VCaP (cell line): ENCODE results near the gene SLC9A1.
"Not testable (repeated sequence)": the region's sequence is repeated elsewhere in the genome, so short reads cannot be mapped to it uniquely, and the experiment has no call there.

Experiments used
- H3K27ac ChIP-seq: fragments of 450-650 bp; 2 replicates; pipeline ENCODE4 v1.5.1; 2017
- TF ChIP-seq, protein P1 (sequence below): fragments of 450-650 bp; conservative IDR thresholded peaks from 2 replicates; pipeline ENCODE4 v1.5.1; 2017; ENCODE audit warnings: mild to moderate bottlenecking, moderate library complexity

Gene SLC9A1

DNA sequence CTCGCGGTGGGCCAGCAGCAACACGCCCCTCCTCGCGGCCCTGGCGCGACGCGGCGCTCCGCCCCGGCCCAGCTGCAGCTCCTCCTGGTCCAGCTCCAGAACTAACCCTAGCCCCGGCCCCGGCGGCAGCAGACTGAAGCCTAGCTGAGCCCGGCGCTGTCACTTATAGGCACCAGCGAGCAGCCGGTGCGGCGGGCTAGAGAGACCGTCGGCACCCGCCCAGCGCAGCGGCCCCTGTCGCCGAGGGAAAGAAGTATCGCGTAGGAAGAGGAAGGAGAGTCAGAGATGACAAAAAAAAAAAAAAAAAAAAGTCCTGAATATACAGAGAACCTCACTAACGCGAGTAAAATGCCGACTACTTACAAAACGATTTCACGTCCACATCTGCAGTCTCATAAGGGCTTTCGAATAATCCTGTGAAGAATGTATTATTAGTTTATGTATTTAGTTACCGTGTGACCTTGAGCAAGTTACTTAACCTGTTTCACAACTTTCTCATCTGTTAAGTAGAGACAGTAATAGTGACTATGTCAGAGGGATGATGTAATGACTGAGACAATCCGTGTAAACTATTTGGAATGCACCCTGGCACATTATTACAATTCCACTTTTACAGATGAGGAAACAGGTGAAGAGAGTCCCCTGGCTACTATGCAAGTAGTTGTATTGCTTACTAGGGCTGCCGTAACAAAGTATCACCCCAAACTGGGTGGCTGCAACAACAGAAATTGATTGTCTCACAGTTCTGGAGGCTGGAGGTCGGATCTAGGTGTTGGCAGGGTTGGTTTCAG lies at the start of gene SLC9A1:
Gene SLC9A1 (minus strand): TSS at position 135 of the 791 bp plus-strand sequence. CDS start 791 bp downstream, outside the sequence.
- TF ChIP-seq, protein P1, sequence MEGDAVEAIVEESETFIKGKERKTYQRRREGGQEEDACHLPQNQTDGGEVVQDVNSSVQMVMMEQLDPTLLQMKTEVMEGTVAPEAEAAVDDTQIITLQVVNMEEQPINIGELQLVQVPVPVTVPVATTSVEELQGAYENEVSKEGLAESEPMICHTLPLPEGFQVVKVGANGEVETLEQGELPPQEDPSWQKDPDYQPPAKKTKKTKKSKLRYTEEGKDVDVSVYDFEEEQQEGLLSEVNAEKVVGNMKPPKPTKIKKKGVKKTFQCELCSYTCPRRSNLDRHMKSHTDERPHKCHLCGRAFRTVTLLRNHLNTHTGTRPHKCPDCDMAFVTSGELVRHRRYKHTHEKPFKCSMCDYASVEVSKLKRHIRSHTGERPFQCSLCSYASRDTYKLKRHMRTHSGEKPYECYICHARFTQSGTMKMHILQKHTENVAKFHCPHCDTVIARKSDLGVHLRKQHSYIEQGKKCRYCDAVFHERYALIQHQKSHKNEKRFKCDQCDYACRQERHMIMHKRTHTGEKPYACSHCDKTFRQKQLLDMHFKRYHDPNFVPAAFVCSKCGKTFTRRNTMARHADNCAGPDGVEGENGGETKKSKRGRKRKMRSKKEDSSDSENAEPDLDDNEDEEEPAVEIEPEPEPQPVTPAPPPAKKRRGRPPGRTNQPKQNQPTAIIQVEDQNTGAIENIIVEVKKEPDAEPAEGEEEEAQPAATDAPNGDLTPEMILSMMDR: peak; percentile 94
- H3K27ac ChIP-seq: peak within 1 kb of the TSS; percentile 81

DNA sequence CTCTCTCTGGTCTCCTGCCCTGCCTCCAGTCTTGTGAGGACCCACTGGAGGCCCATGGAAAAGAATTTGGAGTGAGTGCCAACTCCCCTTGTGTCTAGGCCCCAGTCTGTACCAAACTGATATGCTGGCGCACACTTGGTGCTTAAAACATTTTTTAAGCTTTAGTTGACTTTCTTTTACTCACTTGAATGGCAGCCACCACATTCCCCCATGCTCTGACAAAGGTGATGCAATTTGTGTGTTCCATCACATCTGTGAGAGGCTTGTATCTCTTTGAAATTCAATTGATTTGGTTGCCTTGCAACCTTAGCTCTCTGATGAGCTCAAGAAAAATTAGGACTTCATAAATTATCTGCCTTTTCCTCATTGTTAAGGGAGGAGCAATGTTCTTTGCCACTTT lies 49.0 kb upstream of the SLC9A1 start:
- TF ChIP-seq, protein P1: no peak
- H3K27ac ChIP-seq: no peak overlapping the region

DNA sequence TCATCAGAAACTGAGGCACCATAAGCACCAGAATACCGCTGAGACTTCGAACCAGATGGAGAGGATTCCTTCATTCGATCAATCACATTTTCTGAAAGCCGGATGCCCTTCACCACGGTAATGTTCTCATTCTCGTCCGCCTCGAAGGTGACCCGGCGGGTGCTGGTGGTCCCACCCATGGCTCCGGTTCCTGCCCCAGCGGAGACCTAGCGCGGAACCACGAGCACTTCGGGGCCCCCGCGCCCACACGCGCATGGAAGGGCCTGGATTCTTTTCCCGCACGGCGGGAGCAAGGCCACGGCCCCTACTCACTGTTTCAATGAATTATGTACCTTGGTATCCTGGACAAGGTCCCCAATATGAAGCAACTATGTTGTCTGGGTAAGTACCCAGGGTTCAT lies 46.4 kb upstream of the SLC9A1 start:
- H3K27ac ChIP-seq: no peak overlapping the region
- TF ChIP-seq, protein P1: no peak

DNA sequence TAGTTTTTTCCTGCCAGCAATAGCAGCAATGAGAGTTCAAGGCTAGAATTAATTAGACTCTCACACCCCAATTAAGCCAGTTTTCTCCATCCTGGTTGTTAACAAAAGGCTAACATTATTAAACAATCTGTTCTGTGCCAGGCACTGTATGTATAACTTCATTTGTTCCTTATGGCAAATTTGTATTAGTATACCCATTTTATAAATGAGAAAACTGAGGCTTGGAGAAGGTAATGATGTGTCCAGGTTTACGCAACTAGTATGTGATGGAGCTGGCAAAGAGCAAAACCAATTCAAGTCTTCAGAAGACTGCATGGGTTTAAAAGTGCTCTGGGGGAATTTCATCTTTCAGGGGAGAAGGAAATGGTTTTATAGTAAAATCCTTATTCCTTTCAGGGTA lies 38.3 kb upstream of the SLC9A1 start:
- no peak overlapping the region for H3K27ac ChIP-seq
- TF ChIP-seq, protein P1: no peak

DNA sequence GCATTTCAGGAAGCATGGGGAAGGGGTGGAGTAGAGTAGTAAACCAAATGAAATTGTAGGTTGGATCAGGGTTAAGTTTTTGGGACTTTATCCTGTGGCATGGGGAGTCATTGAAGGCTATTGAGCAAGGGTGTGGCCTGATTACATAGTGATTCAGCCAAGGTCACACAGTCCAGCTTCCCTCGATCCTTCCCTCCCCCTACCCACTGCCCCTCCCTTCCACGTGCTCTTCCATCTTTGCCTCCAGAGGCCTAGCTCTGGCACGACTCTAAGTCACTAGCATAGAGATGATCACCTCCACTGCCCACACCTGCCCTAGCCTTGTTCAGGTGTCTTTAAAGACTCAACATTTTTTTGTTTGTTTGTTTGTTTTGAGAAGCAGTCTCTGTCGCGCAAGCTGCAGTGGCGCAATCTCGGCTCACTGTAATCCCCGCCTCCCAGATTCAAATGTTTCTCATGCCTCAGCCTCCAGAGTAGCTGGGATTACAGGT lies 37.2 kb upstream of the SLC9A1 start:
- no peak overlapping the region for H3K27ac ChIP-seq
- TF ChIP-seq, protein P1: no peak

DNA sequence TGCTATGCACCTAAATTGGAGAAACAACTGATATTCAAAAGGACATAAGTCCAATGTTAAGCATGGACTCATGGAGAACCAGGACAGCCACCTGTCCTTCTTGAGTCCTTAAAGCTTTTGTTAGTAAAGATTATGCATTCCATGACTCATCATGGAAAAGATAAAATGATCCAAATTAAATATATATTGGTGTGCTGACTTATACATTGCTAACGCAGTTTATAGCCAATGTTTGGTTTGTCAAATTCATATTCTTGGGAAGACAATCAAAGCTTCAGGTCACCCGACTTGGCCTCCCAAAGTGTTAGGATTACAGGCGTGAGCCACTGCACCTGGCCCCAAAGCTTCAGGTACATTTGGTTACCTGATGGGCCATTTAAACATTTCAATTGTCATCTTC lies 29.7 kb upstream of the SLC9A1 start:
- not testable (repeated sequence) for H3K27ac ChIP-seq

DNA sequence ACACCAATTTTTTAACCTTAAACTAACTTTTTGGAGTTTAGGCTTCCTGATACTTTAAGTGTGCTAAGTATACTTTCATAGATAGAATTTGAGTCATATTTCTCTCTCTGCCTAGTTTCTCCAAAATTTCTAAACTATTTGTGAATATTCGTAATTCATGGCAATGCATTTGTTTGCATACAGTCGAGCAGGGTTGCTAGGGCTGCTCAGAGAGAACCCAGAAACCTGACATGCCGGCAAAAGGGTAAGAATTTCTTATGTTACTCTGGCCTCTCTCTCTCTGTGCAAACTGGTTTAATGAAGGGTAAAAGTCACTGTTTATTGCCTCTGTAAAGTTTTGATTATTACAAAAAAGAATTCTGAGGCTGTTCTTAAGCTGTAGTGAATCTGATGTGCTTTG lies 25.1 kb upstream of the SLC9A1 start:
- TF ChIP-seq, protein P1: no peak
- H3K27ac ChIP-seq: no peak overlapping the region

DNA sequence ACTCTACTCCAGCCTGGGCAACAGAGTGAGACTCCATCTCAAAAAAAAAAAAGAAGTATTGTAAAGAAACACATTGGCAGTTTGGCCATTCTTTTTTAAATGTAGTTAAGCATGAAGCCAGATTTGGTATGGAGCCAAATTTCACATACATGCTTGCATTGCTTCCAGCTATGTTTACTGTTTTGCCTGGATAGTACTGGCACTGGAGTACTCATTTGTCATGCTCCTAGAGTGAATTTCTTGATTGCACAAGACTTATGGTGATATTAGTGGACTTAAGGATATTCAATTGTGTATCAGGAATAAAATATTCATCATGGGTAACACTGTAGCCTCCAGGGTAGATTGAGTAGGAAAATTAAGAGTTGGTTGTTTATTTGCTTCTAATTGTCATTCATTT lies 24.5 kb upstream of the SLC9A1 start:
- TF ChIP-seq, protein P1: no peak
- no peak overlapping the region for H3K27ac ChIP-seq
